GM12874 (cell line): Measurements from ENCODE around the gene ESRRA.

Source experiments
- CTCF ChIP-seq: IDR thresholded peaks from 2 replicates; pipeline ENCODE4 v1.5.1; 2011; ENCODE audit warnings: low read depth, mild to moderate bottlenecking, control low read depth, low read length, moderate library complexity; ENCODE audit not compliant: insufficient read depth

ESRRA gene

GRCh38 chr11:64285885-64286800 lies 19.2 kb upstream of the ESRRA start:
- peak; percentile 49 for TF ChIP-seq CTCF

GRCh38 chr11:64286801-64287159 lies 18.5 kb upstream of the ESRRA start:
- no peak for TF ChIP-seq CTCF

- no peak for TF ChIP-seq CTCF
These were observed 17.5 kb upstream of the ESRRA start for GRCh38 chr11:64287676-64288352.

- no peak for TF ChIP-seq CTCF
These were observed 17.0 kb upstream of the ESRRA start for GRCh38 chr11:64288353-64288750.

- TF ChIP-seq CTCF = no peak
These were observed 16.2 kb upstream of the ESRRA start for GRCh38 chr11:64289002-64289564.

GRCh38 chr11:64290352-64291261 lies 14.7 kb upstream of the ESRRA start:
- no peak for TF ChIP-seq CTCF
